ENCODE results near the gene NLRP1. TPM values are rescaled to one million over a fixed set of nuclear protein-coding genes. Genes with fewer than 3 reads are reported as not detected.
A peak's percentile ranks its signal among the peaks of the same experiment; 100 is the strongest.

The NLRP1 gene
- total RNA-seq, 1 donor from 2014 or later = 33.2 TPM

DNA sequence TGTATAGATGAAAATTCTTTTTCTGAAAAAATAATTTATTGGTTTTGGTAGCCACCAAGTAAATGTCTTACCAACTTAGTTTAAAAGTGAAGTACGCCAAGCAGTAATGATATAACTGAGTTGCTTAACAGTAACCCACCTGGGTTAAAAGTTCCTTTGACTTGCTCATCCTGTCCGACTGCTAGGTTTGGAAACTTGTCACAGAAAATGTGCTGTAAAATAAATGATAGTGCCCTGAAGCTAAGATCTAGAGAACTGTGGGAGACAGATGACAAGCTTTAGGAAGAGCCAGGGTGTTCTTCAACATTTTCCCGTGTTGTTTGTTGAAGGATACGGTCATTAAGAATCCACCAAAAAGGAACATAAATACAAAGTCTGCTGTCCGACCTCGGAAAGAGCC, 103.3 kb downstream of the NLRP1 start:
- H3K36me3 ChIP-seq = peaks cover 82% of the 10 kb centered on the region
- no peaks in the 10 kb centered on the region for H3K9me3 ChIP-seq
- intact Hi-C loops (cut with DNase I) = no loop called here

GRCh38 chr17:5478992-5479391, 105.3 kb downstream of the NLRP1 start:
- intact Hi-C loops (cut with DNase I) = no loop called here
- peaks cover 100% of the 10 kb centered on the region for H3K36me3 ChIP-seq
- no peaks in the 10 kb centered on the region for H3K27me3 ChIP-seq
- H3K4me1 ChIP-seq = no peaks in the 10 kb centered on the region
- no peak for TF ChIP-seq CTCF (IDR thresholded peaks at IDR 0.05)
- no peak overlapping the region for H3K4me3 ChIP-seq
- H3K27ac ChIP-seq = no peak overlapping the region
- no peak for DNase-seq
- no peak for ATAC-seq
- no peaks in the 10 kb centered on the region for H3K9me3 ChIP-seq

More for the DNA sequence above, 103.3 kb downstream of the NLRP1 start:
- DNase-seq (no peak), ATAC-seq (no peak)
- Histone ChIP-seq H3K4me3 (no peak overlapping the region), H3K27ac (no peak overlapping the region), H3K27me3 (no peaks in the 10 kb centered on the region), H3K4me1 (peaks cover 9% of the 10 kb centered on the region)
- TF ChIP-seq CTCF (IDR thresholded peaks at IDR 0.05) = no peak

DNA sequence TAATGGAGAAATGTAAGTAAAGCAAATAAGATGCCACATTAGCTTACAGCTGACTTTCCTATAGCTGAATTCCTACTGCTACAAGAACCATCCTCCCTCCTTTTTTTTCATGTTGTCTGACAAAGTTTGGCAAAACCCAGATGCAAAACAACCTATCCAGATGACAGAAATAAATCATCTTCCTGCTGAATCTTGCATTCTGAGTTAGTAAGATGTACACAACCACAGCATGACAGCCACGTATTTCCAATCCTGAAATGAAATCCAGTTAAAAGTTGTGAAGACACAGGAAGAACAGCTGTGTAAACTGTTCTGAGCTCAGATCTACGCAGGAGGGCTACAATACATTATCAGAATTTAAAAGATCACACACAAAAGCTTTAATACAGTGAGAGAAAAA, 110.4 kb downstream of the NLRP1 start:
- no peaks in the 10 kb centered on the region for H3K27me3 ChIP-seq
- no peaks in the 10 kb centered on the region for H3K4me1 ChIP-seq
- no peak for DNase-seq
- TF ChIP-seq CTCF (IDR thresholded peaks at IDR 0.05) = no peak
- ATAC-seq = no peak
- intact Hi-C loops (cut with DNase I) = no loop called here
- H3K27ac ChIP-seq = no peak overlapping the region
- H3K36me3 ChIP-seq = peaks cover 77% of the 10 kb centered on the region
- H3K4me3 ChIP-seq = no peak overlapping the region
- no peaks in the 10 kb centered on the region for H3K9me3 ChIP-seq

- Histone ChIP-seq H3K4me3 (no peak overlapping the region), H3K36me3 (peaks cover 63% of the 10 kb centered on the region), H3K4me1 (peaks cover 3% of the 10 kb centered on the region), H3K9me3 (no peaks in the 10 kb centered on the region), H3K27me3 (no peaks in the 10 kb centered on the region), H3K27ac (no peak overlapping the region)
- TF ChIP-seq CTCF (IDR thresholded peaks at IDR 0.05) = no peak
- intact Hi-C loops (cut with DNase I) = no loop called here
- DNase-seq = no peak
- no peak for ATAC-seq
Observed at GRCh38 chr17:5472511-5472910, 111.8 kb downstream of the NLRP1 start.

- Histone ChIP-seq H3K4me1 (peaks cover 13% of the 10 kb centered on the region), H3K9me3 (no peaks in the 10 kb centered on the region), H3K27ac (peak overlapping the region; percentile 78), H3K4me3 (peak overlapping the region; percentile 99), H3K27me3 (no peaks in the 10 kb centered on the region), H3K36me3 (peaks cover 19% of the 10 kb centered on the region)
- ATAC-seq (peak; percentile 5), DNase-seq (no peak)
- intact Hi-C loops (cut with DNase I) = no loop called here
- no peak for TF ChIP-seq CTCF (IDR thresholded peaks at IDR 0.05)
Observed at GRCh38 chr17:5468075-5468473, 116.2 kb downstream of the NLRP1 start.

DNA sequence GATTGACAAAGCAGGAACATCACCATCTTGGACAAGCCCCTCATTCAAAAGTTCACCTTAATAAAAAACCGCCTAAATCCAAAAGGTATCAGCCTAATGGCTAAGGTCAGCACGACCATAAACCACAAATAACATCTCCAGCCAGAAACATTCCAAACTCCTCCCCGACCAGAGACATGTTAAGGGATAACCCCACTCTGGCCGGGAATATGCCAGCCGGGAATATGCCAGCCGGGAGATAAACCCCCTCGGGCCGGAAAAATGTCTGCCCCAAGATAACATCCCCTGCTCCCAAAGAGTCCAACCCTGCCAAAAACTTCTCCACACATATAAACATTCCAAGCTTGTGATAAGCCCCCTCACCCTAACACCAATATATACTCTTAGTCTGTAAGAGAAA, 116.9 kb downstream of the NLRP1 start:
- H3K4me3 ChIP-seq = peak overlapping the region; percentile 99
- DNase-seq = no peak
- H3K36me3 ChIP-seq = peaks cover 14% of the 10 kb centered on the region
- ATAC-seq = no peak
- no peak overlapping the region for H3K27ac ChIP-seq
- peaks cover 13% of the 10 kb centered on the region for H3K4me1 ChIP-seq
- no peak for TF ChIP-seq CTCF (IDR thresholded peaks at IDR 0.05)
- intact Hi-C loops (cut with DNase I) = no loop called here
- H3K9me3 ChIP-seq = no peaks in the 10 kb centered on the region
- no peaks in the 10 kb centered on the region for H3K27me3 ChIP-seq

Data from upper lobe of right lung (tissue), 1 donor.